H1 (cell line): Measurements from ENCODE around the gene LPP. TPM values are rescaled to one million over a fixed set of nuclear protein-coding genes. Genes with fewer than 3 reads are reported as not detected.

Experiments
- CTCF ChIA-PET: fragments of 300-600 bp; sonication (Branson Sonifier 250); formaldehyde crosslinking; loops from one replicate; lab custom pipeline; 2021; ENCODE audit not compliant: partially characterized antibody; lab: Charles Lee
- POLR2A ChIA-PET: fragments of 300-600 bp; sonication (Branson Sonifier 250); formaldehyde crosslinking; loops from one replicate; lab custom pipeline; 2021; ENCODE audit warnings: inconsistent platforms; ENCODE audit not compliant: partially characterized antibody; lab: Charles Lee
- DNase-seq, 2 experiments: peaks; one replicate each; pipeline versions ENCODE4 v3.0.0 to v3.0.0-alpha.2; 2010 to 2022; ENCODE audit warnings: low spot score in 2 of 2, low read depth in 1 of 2, mixed read lengths in 1 of 2
- FAIRE-seq: peaks from 2 replicates; lab custom pipeline; 2011; peaks lifted over from hg19 to GRCh38; lab: Jason Lieb, UNC
- H2AFZ ChIP-seq: 2 replicates; pipeline ENCODE4 v1.8.1; 2012; ENCODE audit warnings: low read length, inconsistent platforms
- H2AK5ac ChIP-seq: 2 replicates; pipeline ENCODE4 v1.6.1; 2013; ENCODE audit warnings: low read depth, low read length
- H2BK120ac ChIP-seq: replicated peaks from 2 replicates; pipeline ENCODE3; 2013; ENCODE audit warnings: low read depth, low read length, inconsistent platforms
- H2BK12ac ChIP-seq: 2 replicates; pipeline ENCODE4 v1.6.1; 2013; ENCODE audit warnings: low read depth, low read length
- H2BK15ac ChIP-seq: 2 replicates; pipeline ENCODE4 v1.6.1; 2013; ENCODE audit warnings: low read length
- H2BK20ac ChIP-seq: 2 replicates; pipeline ENCODE4 v1.6.1; 2013; ENCODE audit warnings: low read length
- H2BK5ac ChIP-seq: 2 replicates; pipeline ENCODE4 v1.6.1; 2013; ENCODE audit warnings: low read depth, low read length
- H3K14ac ChIP-seq: 2 replicates; pipeline ENCODE4 v1.6.1; 2013; ENCODE audit warnings: inconsistent platforms; ENCODE audit not compliant: insufficient read length
- H3K18ac ChIP-seq: 2 replicates; pipeline ENCODE4 v1.6.1; 2013; ENCODE audit warnings: low read length; ENCODE audit errors: extremely low read depth
- H3K23ac ChIP-seq: 2 replicates; pipeline ENCODE4 v1.6.1; 2013; ENCODE audit warnings: inconsistent platforms; ENCODE audit not compliant: insufficient read length
- H3K23me2 ChIP-seq: 2 replicates; pipeline ENCODE4 v1.6.1; 2013; ENCODE audit warnings: low read depth, low read length
- H3K27ac ChIP-seq: 2 replicates; pipeline ENCODE4 v1.6.1; 2011; ENCODE audit warnings: low read depth, low read length, inconsistent platforms
- H3K27me3 ChIP-seq, 4 experiments: replicated peaks in 1 of 4; 1 replicate in 1 of 4; 2 replicates in 3 of 4; pipeline versions ENCODE4 v1.6.1 to v1.8.1; 2011 to 2013; ENCODE audit warnings: low read length in 3 of 4, mild to moderate bottlenecking in 3 of 4, inconsistent platforms in 2 of 4, mixed read lengths in 2 of 4, moderate library complexity in 1 of 4; ENCODE audit not compliant: control insufficient read depth in 3 of 4, insufficient read depth in 3 of 4; ENCODE audit errors: extremely low read depth in 1 of 4
- H3K36me3 ChIP-seq, 4 experiments: 2 replicates each; pipeline versions ENCODE4 v1.6.1 to v1.8.1; 2011 to 2013; ENCODE audit warnings: mild to moderate bottlenecking in 4 of 4, low read length in 3 of 4, moderate library complexity in 2 of 4, control low read depth in 1 of 4, inconsistent platforms in 1 of 4; ENCODE audit not compliant: insufficient read depth in 4 of 4, control insufficient read depth in 2 of 4
- H3K4ac ChIP-seq: replicated peaks from 2 replicates; pipeline ENCODE3; 2013; ENCODE audit warnings: low read length, low read depth, mixed read lengths, inconsistent platforms; ENCODE audit not compliant: insufficient read length
- H3K4me1 ChIP-seq, 4 experiments: replicated peaks in 1 of 4; 1 replicate in 1 of 4; 2 replicates in 3 of 4; pipeline versions ENCODE4 v1.6.1 to v1.8.1; 2011 to 2013; ENCODE audit warnings: low read length in 3 of 4, inconsistent platforms in 2 of 4, mixed read lengths in 1 of 4; ENCODE audit not compliant: insufficient read depth in 4 of 4, control insufficient read depth in 3 of 4
- H3K4me2 ChIP-seq, 2 experiments: 2 replicates each; pipeline versions ENCODE4 v1.6.1 to v1.8.1; 2011 to 2013; ENCODE audit warnings: low read depth in 2 of 2, low read length in 2 of 2, control low read depth in 1 of 2, inconsistent platforms in 1 of 2, mild to moderate bottlenecking in 1 of 2; ENCODE audit not compliant: insufficient read depth in 1 of 2
- H3K4me3 ChIP-seq, 4 experiments: fragments of 200-600, 300-600 bp in 1 of 4; sonication (generic), shearing (Covaris generic), sonication (Bioruptor Twin) in 1 of 4; 2 replicates each; pipeline versions ENCODE4 v1.5.1 to v1.8.1; 2011 to 2016; ENCODE audit warnings: low read length in 4 of 4, low read depth in 3 of 4, control low read depth in 2 of 4, inconsistent platforms in 2 of 4, mild to moderate bottlenecking in 2 of 4, mixed read lengths in 1 of 4, moderate library complexity in 1 of 4; ENCODE audit not compliant: insufficient read depth in 2 of 4; ENCODE audit errors: extremely low read depth in 1 of 4
- H3K56ac ChIP-seq: replicated peaks from 2 replicates; pipeline ENCODE3; 2013; ENCODE audit warnings: low read depth, mild to moderate bottlenecking, mixed read lengths, low read length, inconsistent platforms; ENCODE audit not compliant: insufficient read length
- H3K79me1 ChIP-seq: 2 replicates; pipeline ENCODE4 v1.6.1; 2013; ENCODE audit warnings: low read depth, low read length, control low read depth
- H3K79me2 ChIP-seq, 2 experiments: 2 replicates each; pipeline versions ENCODE4 v1.6.1 to v1.8.1; 2012 to 2013; ENCODE audit warnings: low read length in 2 of 2, mild to moderate bottlenecking in 2 of 2, inconsistent platforms in 1 of 2; ENCODE audit not compliant: insufficient read depth in 2 of 2, control insufficient read depth in 1 of 2
- H3K9ac ChIP-seq, 4 experiments: replicated peaks in 1 of 4; 1 replicate in 1 of 4; 2 replicates in 3 of 4; pipeline versions ENCODE4 v1.6.1 to v1.8.1; 2011 to 2013; ENCODE audit warnings: low read depth in 3 of 4, low read length in 3 of 4, control low read depth in 2 of 4, mild to moderate bottlenecking in 2 of 4, moderate library complexity in 2 of 4, inconsistent platforms in 1 of 4; ENCODE audit errors: extremely low read depth in 1 of 4
- H3K9me3 ChIP-seq, 2 experiments: 2 replicates each; pipeline versions ENCODE4 v1.6.1 to v1.8.1; 2012 to 2013; ENCODE audit warnings: mild to moderate bottlenecking in 2 of 2, moderate library complexity in 2 of 2, control low read depth in 1 of 2, inconsistent platforms in 1 of 2, low read depth in 1 of 2, low read length in 1 of 2, mixed read lengths in 1 of 2; ENCODE audit not compliant: insufficient read depth in 2 of 2
- H4K20me1 ChIP-seq, 2 experiments: replicated peaks in 1 of 2; 2 replicates each; pipeline versions ENCODE3 to v1.8.1; 2011 to 2013; ENCODE audit warnings: inconsistent platforms in 2 of 2, low read length in 2 of 2, mild to moderate bottlenecking in 1 of 2; ENCODE audit not compliant: insufficient read depth in 2 of 2, control insufficient read depth in 1 of 2
- H4K5ac ChIP-seq: 2 replicates; pipeline ENCODE4 v1.6.1; 2013; ENCODE audit warnings: low read length, low read depth, mixed read lengths, inconsistent platforms; ENCODE audit not compliant: insufficient read length
- H4K8ac ChIP-seq: 2 replicates; pipeline ENCODE4 v1.8.0; 2013; ENCODE audit warnings: mild to moderate bottlenecking, moderate library complexity, low read length, inconsistent platforms; ENCODE audit not compliant: insufficient read depth; ENCODE audit errors: extremely low read depth
- H4K91ac ChIP-seq: replicated peaks from 2 replicates; pipeline ENCODE3; 2013; ENCODE audit warnings: low read length, mixed read lengths, inconsistent platforms; ENCODE audit not compliant: insufficient read length
- EP300 ChIP-seq, 2 experiments: IDR thresholded peaks; 1 replicate in 1 of 2; 2 replicates in 1 of 2; pipeline ENCODE4 v1.6.1; 2011 to 2012; ENCODE audit warnings: low read depth in 2 of 2, low read length in 2 of 2, mild to moderate bottlenecking in 2 of 2, borderline replicate concordance in 1 of 2, inconsistent platforms in 1 of 2, moderate library complexity in 1 of 2
- EZH2 ChIP-seq: fragments of 200-600 bp; sonication (generic); IDR thresholded peaks from 2 replicates; pipeline ENCODE4 v1.7.1; 2012; ENCODE audit warnings: low read depth, mild to moderate bottlenecking, moderate library complexity, low read length, inconsistent platforms; ENCODE audit not compliant: severe bottlenecking
- GABPA ChIP-seq: IDR thresholded peaks from 2 replicates; pipeline ENCODE4 v1.6.1; 2011; ENCODE audit warnings: mild to moderate bottlenecking, low read length, moderate library complexity, borderline replicate concordance; ENCODE audit not compliant: insufficient read depth
- GTF2F1 ChIP-seq: IDR thresholded peaks from 2 replicates; pipeline ENCODE4 v1.6.1; 2012; ENCODE audit warnings: low read depth, low read length, improper control_type of control experiment, borderline replicate concordance
- JUN ChIP-seq: IDR thresholded peaks from 2 replicates; pipeline ENCODE4 v1.6.1; 2011; ENCODE audit warnings: low read depth, mild to moderate bottlenecking, improper control_type of control experiment, low read length
- KDM4A ChIP-seq: IDR thresholded peaks from one replicate; pipeline ENCODE4 v1.7.1; 2012; ENCODE audit warnings: low read depth, mild to moderate bottlenecking, moderate library complexity, low read length, inconsistent platforms; ENCODE audit not compliant: severe bottlenecking
- KDM5A ChIP-seq: fragments of 200-600 bp; IDR thresholded peaks from 2 replicates; pipeline ENCODE4 v1.7.1; 2012; ENCODE audit warnings: mild to moderate bottlenecking, low read length, inconsistent platforms, mixed read lengths
- POLR2A ChIP-seq, 2 experiments: IDR thresholded peaks; 1 replicate in 1 of 2; 2 replicates in 1 of 2; pipeline ENCODE4 v1.6.1; 2011; ENCODE audit warnings: low read depth in 2 of 2, low read length in 2 of 2, mild to moderate bottlenecking in 2 of 2; ENCODE audit errors: control extremely low read depth in 1 of 2
- RNF2 ChIP-seq: fragments of 200-900, 300-1000 bp; sonication (generic); IDR thresholded peaks from 2 replicates; pipeline ENCODE4 v1.7.1; 2016; ENCODE audit warnings: borderline replicate concordance, low read depth, mild to moderate bottlenecking, antibody characterized with exemption, low read length; ENCODE audit not compliant: poor library complexity, severe bottlenecking; ENCODE audit errors: missing control alignments
- SIX5 ChIP-seq: IDR thresholded peaks from 2 replicates; pipeline ENCODE4 v1.6.1; 2011; ENCODE audit warnings: mild to moderate bottlenecking, low read depth, low read length
- WGBS, 2 experiments: shearing (Covaris generic) in 1 of 2; methylation state at CpG; one replicate each; pipeline versions ENCODE4 v1.1.6 to v1.1.7; 2013 to 2015; ENCODE audit warnings: low lambda C conversion rate in 2 of 2, mixed read lengths in 2 of 2, inconsistent platforms in 1 of 2, low coverage in 1 of 2, missing lambda C conversion rate in 1 of 2; ENCODE audit not compliant: insufficient replicate concordance in 2 of 2, insufficient coverage in 1 of 2, insufficient read length in 1 of 2; ENCODE audit errors: extremely low coverage in 1 of 2, missing lambda C conversion rate in 1 of 2; 5-methylcytosine and 5-hydroxymethylcytosine counted together
- polyA plus RNA-seq, 7 experiments: library from polyadenylated mRNA; depleted of rRNA in 3 of 7; stranded (reverse) in 5 of 7; unstranded in 2 of 7; fragments of >200 nt in 5 of 7; fragments of 200-250 nt in 2 of 7; gene quantifications; 1 replicate in 5 of 7; 2 replicates in 1 of 7; 4 replicates in 1 of 7; pipeline versions ENCODE4 v1.2.1 to v1.2.3, GENCODE V29; 2011 to 2013; ENCODE audit warnings: missing spikeins in 2 of 7, mixed read lengths in 2 of 7
- total RNA-seq: library from RNA; stranded (reverse); fragmentation: NEBNext Ultra II Directional; extraction: Animal tissue kit (Norgen Biotek cat#: 25700); gene quantifications from 2 replicates; pipeline ENCODE4 v1.2.1, GENCODE V29; 2021
- TF ChIP-seq, protein P1 (sequence below): IDR thresholded peaks from 2 replicates; pipeline ENCODE4 v1.6.1; 2011; ENCODE audit warnings: low read depth, mild to moderate bottlenecking, low read length; ENCODE audit not compliant: insufficient read depth

LPP gene
- total and polyA plus RNA-seq, 2 of the 8 experiments (the other 6 are each of a cell fraction or from before 2014, with no cell fraction given): 10.0 to 53.3 TPM

GRCh38 chr3:188684276-188684675, 530.3 kb downstream of the LPP start:
- Histone ChIP-seq H3K36me3 (no peaks in the 10 kb centered on the region), H3K27me3 (no peaks in the 10 kb centered on the region), H4K91ac (no peak overlapping the region), H3K4ac (no peak overlapping the region), H3K14ac (no peak overlapping the region), H3K27ac (no peak overlapping the region), H3K4me1 (peaks cover 0 to 4% (median 3%) of the 10 kb centered on the region in 4 experiments; a peak in 3 of 7 replicates), H2AFZ (no peak overlapping the region), H2AK5ac (no peak overlapping the region), H4K5ac (no peak overlapping the region), H3K9ac (no peak overlapping the region), H3K18ac (no peak overlapping the region), H3K23me2 (no peaks in the 10 kb centered on the region), H2BK5ac (no peak overlapping the region), H3K56ac (no peak overlapping the region), H3K79me1 (no peaks in the 10 kb centered on the region), H4K8ac (no peak overlapping the region), H3K9me3 (no peaks in the 10 kb centered on the region), H3K23ac (no peak overlapping the region), H3K4me3 (no peak overlapping the region), H3K79me2 (no peaks in the 10 kb centered on the region), H2BK15ac (no peak overlapping the region), H2BK20ac (no peak overlapping the region), H4K20me1 (no peaks in the 10 kb centered on the region), H2BK120ac (no peak overlapping the region), H2BK12ac (no peak overlapping the region), H3K4me2 (no peak overlapping the region)
- TF ChIP-seq EZH2 (no peak), RNF2 (no peak), JUN (no peak), KDM4A (no peak), SIX5 (no peak), EP300 (IDR thresholded peaks at IDR 0.05; ENCODE audit: borderline replicate concordance in 1 of 2, low read depth in 2 of 2, low read length in 2 of 2) (no peak), GABPA (no peak), POLR2A (IDR thresholded peaks at IDR 0.05; ENCODE audit: control extremely low read depth in 1 of 2, low read depth in 2 of 2, low read length in 2 of 2) (no peak), KDM5A (no peak), GTF2F1 (no peak)
- TF ChIP-seq, protein P1, sequence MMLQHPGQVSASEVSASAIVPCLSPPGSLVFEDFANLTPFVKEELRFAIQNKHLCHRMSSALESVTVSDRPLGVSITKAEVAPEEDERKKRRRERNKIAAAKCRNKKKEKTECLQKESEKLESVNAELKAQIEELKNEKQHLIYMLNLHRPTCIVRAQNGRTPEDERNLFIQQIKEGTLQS: no peak
- DNase-seq (no peak), FAIRE-seq (no peak)
- CTCF ChIA-PET: interaction anchor here (1.3 kb wide), 1 partner anchor 60 kb away, joined by 3 read pairs; no protein-coding TSS in a partner anchor
- WGBS, 2 experiments: 48% methylated on average over 2 of the region's 2 CpGs; no CpG with 5 or more reads in 1 of the 2 experiments
- POLR2A ChIA-PET: no interaction called here
